GM12864 (cell line): ENCODE results near the gene TBC1D10B.

Experiments used
- DNase-seq: peaks from one replicate; pipeline ENCODE4 v3.0.0-alpha.2; 2011; ENCODE audit warnings: low read depth
- H3K4me3 ChIP-seq: 2 replicates; pipeline ENCODE4 v1.5.1; 2011; ENCODE audit warnings: mild to moderate bottlenecking, low read depth, low read length, control low read depth
- TF ChIP-seq, protein P1 (sequence below): IDR thresholded peaks from 2 replicates; pipeline ENCODE4 v1.5.1; 2011; ENCODE audit warnings: low read depth, mild to moderate bottlenecking, moderate library complexity, low read length, control low read depth, inconsistent platforms; ENCODE audit errors: missing control alignments

The TBC1D10B gene

DNA sequence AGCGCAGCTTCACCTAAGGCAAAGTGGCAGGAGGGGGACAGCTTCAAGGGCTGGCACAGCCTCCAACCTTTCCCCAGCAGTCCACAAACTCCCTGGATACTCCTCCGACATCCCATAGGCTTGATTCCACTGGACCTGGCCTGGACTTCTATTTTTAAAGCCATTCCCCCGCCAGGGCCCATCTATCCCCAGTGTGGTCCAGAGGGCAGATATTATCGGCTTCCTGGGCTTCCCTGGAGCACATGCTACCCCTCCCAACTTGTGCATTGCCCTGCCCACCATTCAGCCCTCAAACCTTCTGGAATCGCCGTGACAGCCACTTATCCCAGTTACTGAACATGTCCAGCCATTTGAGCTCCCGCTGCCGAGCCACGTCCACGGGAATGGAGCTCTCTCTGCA is 5.1 kb downstream of the TBC1D10B start:
- no peak overlapping the region for H3K4me3 ChIP-seq
- TF ChIP-seq, protein P1, sequence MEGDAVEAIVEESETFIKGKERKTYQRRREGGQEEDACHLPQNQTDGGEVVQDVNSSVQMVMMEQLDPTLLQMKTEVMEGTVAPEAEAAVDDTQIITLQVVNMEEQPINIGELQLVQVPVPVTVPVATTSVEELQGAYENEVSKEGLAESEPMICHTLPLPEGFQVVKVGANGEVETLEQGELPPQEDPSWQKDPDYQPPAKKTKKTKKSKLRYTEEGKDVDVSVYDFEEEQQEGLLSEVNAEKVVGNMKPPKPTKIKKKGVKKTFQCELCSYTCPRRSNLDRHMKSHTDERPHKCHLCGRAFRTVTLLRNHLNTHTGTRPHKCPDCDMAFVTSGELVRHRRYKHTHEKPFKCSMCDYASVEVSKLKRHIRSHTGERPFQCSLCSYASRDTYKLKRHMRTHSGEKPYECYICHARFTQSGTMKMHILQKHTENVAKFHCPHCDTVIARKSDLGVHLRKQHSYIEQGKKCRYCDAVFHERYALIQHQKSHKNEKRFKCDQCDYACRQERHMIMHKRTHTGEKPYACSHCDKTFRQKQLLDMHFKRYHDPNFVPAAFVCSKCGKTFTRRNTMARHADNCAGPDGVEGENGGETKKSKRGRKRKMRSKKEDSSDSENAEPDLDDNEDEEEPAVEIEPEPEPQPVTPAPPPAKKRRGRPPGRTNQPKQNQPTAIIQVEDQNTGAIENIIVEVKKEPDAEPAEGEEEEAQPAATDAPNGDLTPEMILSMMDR = no peak
- DNase-seq = no peak

DNA sequence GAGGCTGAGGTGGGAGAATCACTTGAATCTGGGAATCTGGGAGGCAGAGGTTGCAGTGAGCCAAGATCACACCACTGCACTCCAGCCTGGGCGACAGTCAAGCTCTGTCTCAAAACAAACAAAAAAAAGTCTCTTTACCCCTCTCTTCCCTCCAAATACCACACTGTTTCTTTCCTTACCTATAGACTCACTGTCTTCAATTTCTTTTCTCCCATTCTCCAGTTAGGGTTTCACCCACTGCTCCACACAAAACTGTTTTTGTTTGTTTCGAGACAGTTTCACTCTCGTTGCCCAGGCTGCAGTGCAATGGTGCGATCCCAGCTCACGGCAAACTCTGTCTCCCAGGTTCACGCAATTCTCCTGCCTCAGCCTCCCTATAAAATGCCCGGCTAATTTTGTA is 9.1 kb downstream of the TBC1D10B start:
- no peak for DNase-seq
- TF ChIP-seq, protein P1 = no peak
- no peak overlapping the region for H3K4me3 ChIP-seq

DNA sequence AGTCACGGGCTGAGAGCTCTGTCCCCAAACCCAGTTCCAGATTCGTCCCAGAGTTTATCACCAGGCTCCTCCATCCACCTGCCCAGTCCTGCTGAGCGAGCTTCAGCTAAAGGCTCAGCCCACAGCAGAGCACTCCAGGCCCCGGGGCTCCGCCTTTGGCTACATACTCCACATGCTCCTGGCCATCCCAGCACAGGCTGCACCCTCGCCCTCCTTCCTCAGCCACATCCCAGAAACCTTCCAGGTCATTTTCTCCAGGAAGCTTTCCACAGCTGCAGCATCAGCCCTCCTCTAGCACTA is 10.5 kb downstream of the TBC1D10B start:
- no peak for DNase-seq
- H3K4me3 ChIP-seq = no peak overlapping the region
- TF ChIP-seq, protein P1 = no peak

DNA sequence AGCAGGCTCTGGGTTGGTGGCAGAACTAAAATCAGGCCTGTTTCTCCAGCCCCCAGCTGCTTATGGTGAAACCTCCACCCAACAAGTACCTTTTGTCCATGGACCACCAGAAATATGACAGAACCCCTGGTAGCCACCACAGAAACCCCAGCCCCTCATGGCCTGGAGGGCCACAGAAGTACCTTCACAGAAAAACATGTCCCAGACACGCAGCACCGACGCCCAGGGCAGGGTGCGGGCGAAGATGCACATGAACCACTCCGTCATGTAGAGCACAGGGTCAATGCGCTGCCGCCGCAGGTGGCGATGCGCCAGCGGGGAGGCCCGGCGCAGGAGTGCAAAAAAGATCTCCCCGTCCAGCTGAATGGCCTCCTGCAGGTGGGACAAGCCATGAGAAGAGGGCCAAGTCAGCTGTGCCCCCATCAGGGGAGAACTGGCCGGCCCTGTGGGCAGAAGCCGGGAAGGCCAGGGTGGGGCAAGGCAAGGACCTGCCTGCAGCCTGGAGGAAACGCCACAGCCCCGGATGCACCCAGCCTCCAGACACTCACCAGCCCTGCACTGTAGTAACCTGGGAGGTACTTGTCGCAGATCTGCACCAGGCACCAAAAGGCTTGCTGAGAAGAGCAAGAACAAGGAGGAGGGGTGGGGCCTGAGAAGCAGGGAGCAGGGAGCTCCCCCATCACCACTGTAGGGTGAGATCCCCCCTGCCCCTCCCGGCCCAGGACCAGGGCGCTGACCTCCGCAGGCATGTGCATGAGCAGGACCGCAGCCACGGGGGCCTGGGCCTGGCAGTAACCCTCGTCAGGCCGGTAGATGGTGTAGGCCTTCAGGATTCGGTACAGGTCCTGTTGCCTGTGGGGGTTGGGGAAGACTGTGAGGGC is 11.1 kb downstream of the TBC1D10B start:
- no peak for DNase-seq
- no peak overlapping the region for H3K4me3 ChIP-seq
- TF ChIP-seq, protein P1 = no peak

DNA sequence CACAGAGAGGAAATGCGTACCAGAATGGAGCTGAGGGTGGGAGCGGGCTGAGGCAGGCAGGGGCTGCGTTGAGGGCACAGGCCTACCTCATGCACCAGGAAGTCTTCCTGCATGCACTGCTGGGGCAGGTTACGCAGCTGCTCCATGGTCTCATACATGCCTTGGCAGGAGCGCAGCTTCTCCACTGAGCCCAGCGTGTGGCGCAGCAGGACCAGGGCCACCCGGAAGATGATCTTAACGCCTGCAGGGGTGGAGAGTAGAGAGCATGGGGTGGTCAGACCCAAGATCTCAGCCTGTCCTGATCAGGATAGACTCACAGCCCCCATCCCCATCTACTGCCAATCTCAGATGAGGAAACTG is 11.7 kb downstream of the TBC1D10B start:
- TF ChIP-seq, protein P1 = no peak
- no peak overlapping the region for H3K4me3 ChIP-seq
- DNase-seq = no peak

DNA sequence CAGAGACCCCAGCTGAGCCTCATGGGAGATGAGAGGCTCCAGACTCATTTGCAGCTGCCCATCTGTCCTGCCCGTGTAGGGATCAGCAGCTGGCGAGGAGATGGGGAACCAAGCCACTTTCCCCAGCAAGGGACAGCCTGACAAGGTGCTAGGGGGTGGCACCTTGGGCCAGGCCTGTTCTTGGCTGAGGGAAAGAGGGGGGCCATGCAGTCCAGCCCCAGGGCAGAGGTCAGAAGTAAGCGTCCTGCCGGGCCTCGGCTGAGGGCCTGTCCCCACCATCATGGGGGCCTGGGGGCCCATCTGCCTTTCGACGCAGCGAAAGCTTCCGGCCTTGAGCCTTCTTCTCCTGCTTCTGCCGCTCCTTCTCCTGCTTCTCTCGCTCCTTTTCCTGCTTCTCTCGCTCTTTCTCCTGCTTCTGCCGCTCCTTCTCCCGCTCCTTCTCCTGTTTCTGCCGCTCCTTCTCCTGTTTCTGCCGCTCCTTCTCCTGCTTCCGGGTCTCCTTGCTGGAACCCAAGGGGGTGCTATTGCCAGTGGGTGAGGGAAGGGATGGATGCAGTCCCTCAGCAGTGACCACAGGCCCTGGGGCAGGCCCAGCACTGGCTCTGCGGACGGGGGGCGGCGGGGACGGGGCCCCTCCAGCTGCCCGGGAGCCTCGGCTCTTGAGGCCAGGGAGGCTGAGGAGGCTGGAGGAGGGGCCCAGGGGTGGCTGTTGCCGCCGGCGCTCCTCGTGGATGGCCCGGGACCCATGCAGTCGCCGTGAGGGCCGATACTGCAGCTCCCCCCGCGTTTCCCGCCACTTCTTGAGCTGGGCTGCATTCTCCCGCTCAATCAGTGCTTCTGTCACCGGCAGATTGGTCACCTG is 12.3 kb downstream of the TBC1D10B start:
- no peak for DNase-seq
- no peak overlapping the region for H3K4me3 ChIP-seq
- TF ChIP-seq, protein P1 = no peak
